ENCODE measurements around the gene STRN.

The STRN gene

GRCh38 chr2:36798724-36799123, 167.6 kb downstream of the STRN start:
- DNase-seq = no peak

GRCh38 chr2:36797324-36798070, 168.8 kb downstream of the STRN start:
- no peak for DNase-seq

Measured in hypothalamus (tissue), 51 donors.